ENCODE data around the gene CA5A.
"Not testable (repeated sequence)": the region's sequence is repeated elsewhere in the genome, so short reads cannot be mapped to it uniquely, and the experiment has no call there.

CA5A gene

GRCh38 chr16:87936375-87937230, at the start of gene CA5A:
CA5A (minus strand) TSS chr16:87936529; CDS start chr16:87936450, 79 bp downstream.
- DNase-seq = no peak

- DNase-seq = not testable (repeated sequence)
Measured at GRCh38 chr16:87985493-87985892, 49.2 kb upstream of the CA5A start.

- no peak for DNase-seq
Measured at GRCh38 chr16:87984632-87985267, 48.4 kb upstream of the CA5A start.

- DNase-seq = not testable (repeated sequence)
Measured at GRCh38 chr16:87984180-87984579, 47.9 kb upstream of the CA5A start.

DNA sequence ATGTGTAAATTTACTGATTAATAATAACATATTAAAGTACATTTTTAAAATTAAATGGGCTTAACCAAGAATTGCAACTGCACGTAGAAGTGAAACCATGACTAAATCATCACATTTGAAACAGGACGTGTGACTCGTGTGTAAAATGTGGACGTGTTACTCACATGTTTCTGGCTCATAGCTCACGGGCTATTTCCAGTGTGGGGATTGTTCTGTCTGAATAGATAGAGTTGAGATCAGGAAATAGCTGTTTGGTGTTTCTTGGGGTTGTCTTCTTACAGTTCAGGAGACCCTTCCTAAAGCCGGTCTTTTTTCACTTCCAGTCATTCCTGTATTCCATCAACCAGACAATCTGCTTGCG, 47.4 kb upstream of the CA5A start:
- not testable (repeated sequence) for DNase-seq

DNA sequence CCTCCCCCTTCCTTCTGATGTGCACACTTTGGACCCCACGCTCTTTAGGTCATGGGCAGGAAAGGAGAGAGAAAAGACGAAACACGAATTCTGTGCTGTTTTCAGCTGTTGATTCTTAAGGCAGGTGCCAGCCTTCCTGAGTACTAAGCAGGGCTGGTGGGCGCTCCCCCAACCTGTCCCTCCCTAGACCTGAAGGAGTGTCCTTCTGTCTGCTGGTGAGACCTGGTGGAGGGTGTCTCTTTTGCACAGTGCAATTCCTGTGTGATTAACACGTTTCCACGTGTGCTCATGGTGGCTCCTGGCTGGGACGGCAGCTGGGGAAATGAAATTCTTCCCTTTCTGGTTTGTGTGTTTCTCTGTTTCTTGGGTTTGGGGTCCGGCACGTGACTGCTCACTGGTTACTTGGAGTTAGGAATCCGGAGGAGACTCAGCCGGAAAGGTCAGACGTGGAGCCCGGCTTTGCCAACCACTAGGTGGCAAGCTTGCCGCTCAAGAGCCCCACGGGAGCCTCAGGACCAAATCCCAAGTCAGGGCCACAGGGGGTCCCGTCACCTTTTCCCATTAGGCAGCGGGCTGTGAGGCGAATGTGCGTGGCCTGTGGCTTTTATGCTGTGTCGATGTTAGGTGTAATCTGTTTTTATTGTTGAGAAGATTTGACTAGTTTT, 46.9 kb upstream of the CA5A start:
- not testable (repeated sequence) for DNase-seq

DNA sequence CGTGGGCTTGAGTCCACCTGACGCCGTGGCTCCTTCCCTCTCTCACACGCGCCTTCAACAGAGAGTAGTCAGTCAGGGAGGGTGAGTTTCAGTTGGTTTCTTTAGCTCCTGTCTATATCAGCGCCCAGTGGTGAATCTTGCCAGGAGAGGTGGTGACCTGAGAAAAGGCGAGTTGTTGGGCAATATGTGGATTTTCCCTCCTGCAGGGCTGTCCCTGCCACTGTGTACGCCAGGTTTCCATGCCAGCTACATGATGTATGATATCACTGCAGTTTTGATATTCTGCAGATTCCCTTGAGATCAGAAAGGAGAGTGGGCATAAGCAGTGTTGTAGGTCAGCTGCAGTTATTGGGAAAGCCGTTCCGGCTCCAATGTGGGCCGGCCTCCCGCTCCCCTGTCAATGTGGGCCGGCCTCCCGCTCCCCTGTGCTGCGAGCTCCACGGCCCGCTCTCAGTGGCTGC, 46.3 kb upstream of the CA5A start:
- DNase-seq = no peak

- not testable (repeated sequence) for DNase-seq
Measured at GRCh38 chr16:87981376-87981775, 45.0 kb upstream of the CA5A start.

- not testable (repeated sequence) for DNase-seq
Measured at GRCh38 chr16:87979911-87980630, 43.7 kb upstream of the CA5A start.

- DNase-seq = no peak
Measured at GRCh38 chr16:87979352-87979751, 43.0 kb upstream of the CA5A start.

GRCh38 chr16:87978127-87978526, 41.8 kb upstream of the CA5A start:
- DNase-seq = no peak

DNA sequence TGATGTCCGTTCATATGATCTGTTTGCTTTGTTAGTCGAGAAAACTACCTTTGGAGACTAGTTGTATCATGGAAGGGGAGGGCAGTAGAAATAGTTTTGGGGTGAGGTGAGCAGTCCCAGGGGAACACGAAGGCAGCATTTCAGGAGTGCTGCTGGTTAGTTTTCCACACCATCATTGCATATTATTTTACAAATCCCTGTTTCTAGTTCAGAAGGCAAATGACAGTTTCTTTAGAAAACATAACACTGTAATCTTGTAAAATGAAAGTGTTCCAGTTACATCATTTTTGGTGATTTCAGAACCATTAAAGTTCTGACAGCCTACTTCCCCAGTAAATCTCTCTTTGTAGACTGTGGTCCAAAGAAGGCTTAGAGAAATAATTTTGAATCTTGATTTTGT, 40.3 kb upstream of the CA5A start:
- no peak for DNase-seq

DNA sequence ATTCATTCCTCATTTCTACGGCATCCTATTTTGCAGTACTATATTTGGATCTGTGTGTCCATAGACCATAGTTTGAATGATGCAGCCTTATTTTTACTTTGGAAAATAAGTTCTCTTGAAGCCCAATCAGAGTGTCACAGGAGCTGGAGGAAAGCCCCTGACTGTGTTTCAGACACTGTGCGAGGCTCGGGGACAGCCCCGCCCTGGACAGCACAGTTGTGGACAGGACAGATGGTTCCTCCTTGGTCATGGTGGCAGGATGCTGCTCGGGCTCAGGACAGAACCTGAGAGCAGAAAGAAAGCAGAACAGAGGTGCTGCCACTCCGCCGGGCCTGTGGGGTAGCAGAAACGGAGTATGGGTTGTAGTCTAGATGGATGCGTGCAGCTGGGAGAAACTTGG, 37.8 kb upstream of the CA5A start:
- no peak for DNase-seq

GRCh38 chr16:87973717-87974116, 37.4 kb upstream of the CA5A start:
- no peak for DNase-seq

- peak; percentile 35 for DNase-seq
Measured at GRCh38 chr16:87971933-87972332, 35.6 kb upstream of the CA5A start.

- DNase-seq = no peak
Measured at GRCh38 chr16:87970186-87970585, 33.9 kb upstream of the CA5A start.

- no peak for DNase-seq
Measured at GRCh38 chr16:87968541-87968940, 32.2 kb upstream of the CA5A start.

DNA sequence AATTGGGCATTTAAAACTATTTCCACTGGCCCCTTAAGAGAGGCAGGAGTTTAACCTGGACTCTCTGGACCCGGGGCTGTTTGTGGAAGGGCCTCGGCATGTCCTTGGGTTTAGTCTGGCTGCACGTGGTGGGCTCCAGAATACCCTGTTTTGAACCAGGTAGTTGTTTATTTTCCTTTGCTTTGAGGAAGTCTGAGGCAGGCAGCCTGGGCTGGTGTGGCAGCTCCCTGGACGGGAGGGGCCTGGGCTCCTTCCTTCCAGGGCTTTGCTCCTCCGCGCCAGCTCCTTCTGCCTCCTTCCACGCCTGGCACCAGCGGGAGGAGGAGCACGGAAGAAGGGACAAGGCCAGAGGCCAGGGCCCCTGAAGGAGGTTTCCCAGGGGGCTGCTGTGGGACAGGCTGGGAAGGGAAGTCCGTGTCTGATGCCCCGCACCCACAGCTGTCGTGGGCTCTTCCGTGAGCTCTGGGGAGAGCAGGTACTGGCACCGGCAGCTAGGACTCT, 30.4 kb upstream of the CA5A start:
- peak; percentile 32 for DNase-seq

DNA sequence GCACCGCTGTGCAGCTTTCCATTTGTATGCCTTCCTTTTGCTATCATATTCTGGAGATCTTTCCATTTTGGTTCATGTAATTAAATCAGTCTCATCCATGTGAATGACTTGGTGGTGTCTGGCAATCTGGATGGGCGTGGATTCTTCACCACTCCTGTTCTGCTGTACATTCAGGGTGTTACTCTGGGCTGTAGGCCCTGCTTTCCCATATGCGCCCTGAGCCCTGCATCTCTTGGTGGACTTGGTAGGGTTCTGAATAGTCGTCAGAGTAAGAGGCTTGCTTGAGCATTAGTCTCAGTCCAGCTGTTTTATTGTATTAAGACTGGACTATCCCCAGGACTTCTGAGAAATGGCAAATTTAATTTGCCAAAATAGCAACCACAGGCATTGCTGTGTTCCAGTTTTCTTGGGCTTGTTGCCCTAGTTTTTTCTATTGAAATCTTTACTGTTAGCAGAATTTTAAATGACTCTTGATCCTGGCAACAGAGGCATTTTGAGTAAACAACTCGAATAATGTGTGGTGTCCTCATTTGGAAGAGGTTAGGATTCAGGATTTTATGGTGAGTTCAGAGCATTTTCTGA, 29.8 kb upstream of the CA5A start:
- DNase-seq = peak; percentile 10

GRCh38 chr16:87965417-87965816, 29.1 kb upstream of the CA5A start:
- DNase-seq = no peak

GRCh38 chr16:87964049-87964659, 27.8 kb upstream of the CA5A start:
- DNase-seq = no peak

GRCh38 chr16:87963400-87963799, 27.1 kb upstream of the CA5A start:
- peak; percentile 34 for DNase-seq
